HL-60 (cell line): Measurements from ENCODE around the gene RNF141.

Experiments used
- DNase-seq, 2 experiments: peaks; one replicate each; pipeline ENCODE4 v3.0.0-alpha.2; 2010 to 2020; ENCODE audit warnings: low read depth in 1 of 2, low spot score in 1 of 2
- H3K27ac ChIP-seq: fragments of 250-450 bp; sonication (Bioruptor Pico); replicated peaks from 2 replicates; pipeline ENCODE4 v1.5.1; 2020; ENCODE audit warnings: mild to moderate bottlenecking, moderate library complexity
- H3K27me3 ChIP-seq: fragments of 250-450 bp; sonication (Bioruptor Pico); 2 replicates; pipeline ENCODE4 v1.5.1; 2021; ENCODE audit warnings: mild to moderate bottlenecking, moderate library complexity; ENCODE audit not compliant: insufficient read depth, poor library complexity, severe bottlenecking
- H3K4me3 ChIP-seq: replicated peaks from 2 replicates; pipeline ENCODE4 v1.5.1; 2011; ENCODE audit warnings: mild to moderate bottlenecking, control low read depth, low read length; ENCODE audit not compliant: insufficient read depth
- GABPA ChIP-seq: IDR thresholded peaks from 2 replicates; pipeline ENCODE4 v1.6.1; 2012; ENCODE audit warnings: low read depth
- POLR2AphosphoS5 ChIP-seq: IDR thresholded peaks from 2 replicates; pipeline ENCODE4 v1.6.1; 2012; ENCODE audit warnings: low read depth
- SPI1 ChIP-seq: IDR thresholded peaks from 2 replicates; pipeline ENCODE4 v1.6.1; 2012; ENCODE audit warnings: low read depth, mild to moderate bottlenecking, borderline replicate concordance
- TF ChIP-seq, protein P1 (sequence below): IDR thresholded peaks from 2 replicates; pipeline ENCODE4 v1.6.1; 2012; ENCODE audit warnings: low read depth; ENCODE audit not compliant: insufficient replicate concordance
- TF ChIP-seq, protein P2 (sequence below): IDR thresholded peaks from one replicate; pipeline ENCODE4 v1.5.1; 2011; ENCODE audit warnings: low read length, control low read depth, inconsistent platforms; ENCODE audit not compliant: insufficient read depth

RNF141 gene

DNA sequence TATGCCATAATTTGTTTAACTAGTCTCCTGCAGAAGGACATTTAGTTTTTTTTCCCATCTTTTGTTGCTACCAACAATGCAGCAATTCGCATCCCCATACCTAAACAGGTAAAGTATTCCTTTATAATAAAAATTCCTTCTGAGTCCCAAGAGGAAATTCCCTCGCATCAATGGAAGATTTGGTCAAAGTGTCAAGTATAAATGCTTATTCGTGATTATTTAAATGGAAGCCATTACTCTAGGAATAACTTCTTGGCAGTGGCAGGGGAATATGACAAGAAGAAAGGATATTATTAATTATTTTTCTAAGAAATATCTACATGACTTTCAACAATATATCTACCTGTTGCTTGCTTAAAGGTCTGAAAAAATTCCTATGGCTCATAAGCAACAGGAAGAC, 25.6 kb downstream of the RNF141 start:
- Histone ChIP-seq H3K4me3 (no peak overlapping the region), H3K27ac (no peak overlapping the region), H3K27me3 (no peaks in the 10 kb centered on the region)
- DNase-seq, result no peak
- TF ChIP-seq, protein P1, sequence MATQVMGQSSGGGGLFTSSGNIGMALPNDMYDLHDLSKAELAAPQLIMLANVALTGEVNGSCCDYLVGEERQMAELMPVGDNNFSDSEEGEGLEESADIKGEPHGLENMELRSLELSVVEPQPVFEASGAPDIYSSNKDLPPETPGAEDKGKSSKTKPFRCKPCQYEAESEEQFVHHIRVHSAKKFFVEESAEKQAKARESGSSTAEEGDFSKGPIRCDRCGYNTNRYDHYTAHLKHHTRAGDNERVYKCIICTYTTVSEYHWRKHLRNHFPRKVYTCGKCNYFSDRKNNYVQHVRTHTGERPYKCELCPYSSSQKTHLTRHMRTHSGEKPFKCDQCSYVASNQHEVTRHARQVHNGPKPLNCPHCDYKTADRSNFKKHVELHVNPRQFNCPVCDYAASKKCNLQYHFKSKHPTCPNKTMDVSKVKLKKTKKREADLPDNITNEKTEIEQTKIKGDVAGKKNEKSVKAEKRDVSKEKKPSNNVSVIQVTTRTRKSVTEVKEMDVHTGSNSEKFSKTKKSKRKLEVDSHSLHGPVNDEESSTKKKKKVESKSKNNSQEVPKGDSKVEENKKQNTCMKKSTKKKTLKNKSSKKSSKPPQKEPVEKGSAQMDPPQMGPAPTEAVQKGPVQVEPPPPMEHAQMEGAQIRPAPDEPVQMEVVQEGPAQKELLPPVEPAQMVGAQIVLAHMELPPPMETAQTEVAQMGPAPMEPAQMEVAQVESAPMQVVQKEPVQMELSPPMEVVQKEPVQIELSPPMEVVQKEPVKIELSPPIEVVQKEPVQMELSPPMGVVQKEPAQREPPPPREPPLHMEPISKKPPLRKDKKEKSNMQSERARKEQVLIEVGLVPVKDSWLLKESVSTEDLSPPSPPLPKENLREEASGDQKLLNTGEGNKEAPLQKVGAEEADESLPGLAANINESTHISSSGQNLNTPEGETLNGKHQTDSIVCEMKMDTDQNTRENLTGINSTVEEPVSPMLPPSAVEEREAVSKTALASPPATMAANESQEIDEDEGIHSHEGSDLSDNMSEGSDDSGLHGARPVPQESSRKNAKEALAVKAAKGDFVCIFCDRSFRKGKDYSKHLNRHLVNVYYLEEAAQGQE, result no peak
- TF ChIP-seq GABPA, result no peak
- TF ChIP-seq, protein P2, sequence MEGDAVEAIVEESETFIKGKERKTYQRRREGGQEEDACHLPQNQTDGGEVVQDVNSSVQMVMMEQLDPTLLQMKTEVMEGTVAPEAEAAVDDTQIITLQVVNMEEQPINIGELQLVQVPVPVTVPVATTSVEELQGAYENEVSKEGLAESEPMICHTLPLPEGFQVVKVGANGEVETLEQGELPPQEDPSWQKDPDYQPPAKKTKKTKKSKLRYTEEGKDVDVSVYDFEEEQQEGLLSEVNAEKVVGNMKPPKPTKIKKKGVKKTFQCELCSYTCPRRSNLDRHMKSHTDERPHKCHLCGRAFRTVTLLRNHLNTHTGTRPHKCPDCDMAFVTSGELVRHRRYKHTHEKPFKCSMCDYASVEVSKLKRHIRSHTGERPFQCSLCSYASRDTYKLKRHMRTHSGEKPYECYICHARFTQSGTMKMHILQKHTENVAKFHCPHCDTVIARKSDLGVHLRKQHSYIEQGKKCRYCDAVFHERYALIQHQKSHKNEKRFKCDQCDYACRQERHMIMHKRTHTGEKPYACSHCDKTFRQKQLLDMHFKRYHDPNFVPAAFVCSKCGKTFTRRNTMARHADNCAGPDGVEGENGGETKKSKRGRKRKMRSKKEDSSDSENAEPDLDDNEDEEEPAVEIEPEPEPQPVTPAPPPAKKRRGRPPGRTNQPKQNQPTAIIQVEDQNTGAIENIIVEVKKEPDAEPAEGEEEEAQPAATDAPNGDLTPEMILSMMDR, result no peak
- no peak for TF ChIP-seq SPI1
- TF ChIP-seq POLR2AphosphoS5, result no peak

DNA sequence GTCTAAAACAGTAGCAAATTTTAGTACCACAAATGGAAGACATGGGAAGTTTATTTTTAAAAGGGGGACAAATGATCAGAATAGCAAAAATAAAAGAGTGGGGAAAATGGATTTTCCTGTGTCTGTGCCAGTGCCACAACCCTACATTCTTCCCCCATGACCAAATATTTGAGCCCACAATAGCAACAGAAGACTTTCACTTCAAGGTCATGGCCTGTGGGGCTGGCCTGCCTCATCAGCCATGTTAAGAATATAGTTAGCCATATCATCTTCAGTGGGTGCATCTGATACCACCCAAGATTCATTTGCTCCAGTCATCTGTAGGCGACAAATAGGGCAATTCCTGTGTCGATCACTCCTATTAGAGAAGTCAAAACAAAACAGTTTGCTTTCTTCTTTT, 26.3 kb downstream of the RNF141 start:
- no peak overlapping the region for H3K4me3 ChIP-seq
- no peak for DNase-seq
- TF ChIP-seq, protein P1, result no peak
- no peak for TF ChIP-seq SPI1
- TF ChIP-seq POLR2AphosphoS5, result no peak
- TF ChIP-seq GABPA, result no peak
- TF ChIP-seq, protein P2, result no peak
- no peak overlapping the region for H3K27ac ChIP-seq
- H3K27me3 ChIP-seq, result no peaks in the 10 kb centered on the region

GRCh38 chr11:10514202-10514601, 26.8 kb downstream of the RNF141 start:
- H3K27ac ChIP-seq, result no peak overlapping the region
- H3K27me3 ChIP-seq, result no peaks in the 10 kb centered on the region
- DNase-seq, result no peak
- H3K4me3 ChIP-seq, result no peak overlapping the region
- TF ChIP-seq, protein P2, result no peak
- no peak for TF ChIP-seq POLR2AphosphoS5
- TF ChIP-seq, protein P1, result no peak
- TF ChIP-seq GABPA, result no peak
- no peak for TF ChIP-seq SPI1
